ENCODE data around the gene SRPK2. TPM values are rescaled to one million over a fixed set of nuclear protein-coding genes. Genes with fewer than 3 reads are reported as not detected.

The SRPK2 gene
- total RNA-seq, 1 donor from 2014 or later = 54.1 TPM

DNA sequence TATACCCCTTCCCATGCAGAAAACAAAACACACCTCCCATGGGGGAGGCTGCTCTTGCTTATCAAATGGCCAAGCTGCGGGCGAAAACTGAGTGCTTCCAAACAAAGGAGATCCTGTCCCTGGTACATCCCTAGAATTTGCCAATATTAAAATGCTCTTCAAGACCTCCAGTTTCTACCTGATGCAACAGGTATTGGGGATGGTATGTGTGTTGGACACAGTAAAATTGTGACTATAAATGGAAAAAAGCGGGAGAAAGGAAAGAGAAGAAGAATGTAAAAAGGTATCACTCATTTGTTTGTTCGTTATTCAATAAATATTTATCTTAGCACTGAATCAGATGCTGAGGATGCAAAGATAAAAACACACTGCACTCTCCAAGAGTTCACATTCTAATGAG lies 250.8 kb downstream of the SRPK2 start:
- no peak for DNase-seq (ENCODE audit: low spot score)

DNA sequence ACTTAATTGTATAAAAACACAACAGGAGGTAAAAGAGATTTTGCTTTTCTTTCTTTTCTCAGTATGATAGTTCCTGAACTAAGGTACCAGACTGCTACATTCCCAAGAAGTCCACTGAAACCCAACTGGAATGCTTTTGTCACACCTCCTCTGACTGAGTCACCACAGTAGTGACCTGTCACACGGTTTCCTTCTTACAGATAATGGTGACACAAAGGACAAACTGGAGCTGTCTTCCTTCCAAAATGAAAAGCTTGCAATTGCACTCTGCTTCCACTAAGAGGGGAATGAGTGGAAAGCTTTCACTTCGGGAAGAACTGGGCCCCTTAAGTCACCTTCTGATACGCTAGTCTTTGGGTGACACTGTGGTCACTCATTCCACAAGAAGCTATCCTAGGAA lies 252.5 kb downstream of the SRPK2 start:
- no peak for DNase-seq (ENCODE audit: low spot score)

GRCh38 chr7:105133986-105134655 lies 254.6 kb downstream of the SRPK2 start:
- no peak for DNase-seq (ENCODE audit: low spot score)

GRCh38 chr7:105133358-105133757 lies 255.4 kb downstream of the SRPK2 start:
- no peak for DNase-seq (ENCODE audit: low spot score)

GRCh38 chr7:105132835-105133234 lies 255.9 kb downstream of the SRPK2 start:
- DNase-seq (ENCODE audit: low spot score) = no peak

GRCh38 chr7:105132335-105132734 lies 256.4 kb downstream of the SRPK2 start:
- no peak for DNase-seq (ENCODE audit: low spot score)

DNA sequence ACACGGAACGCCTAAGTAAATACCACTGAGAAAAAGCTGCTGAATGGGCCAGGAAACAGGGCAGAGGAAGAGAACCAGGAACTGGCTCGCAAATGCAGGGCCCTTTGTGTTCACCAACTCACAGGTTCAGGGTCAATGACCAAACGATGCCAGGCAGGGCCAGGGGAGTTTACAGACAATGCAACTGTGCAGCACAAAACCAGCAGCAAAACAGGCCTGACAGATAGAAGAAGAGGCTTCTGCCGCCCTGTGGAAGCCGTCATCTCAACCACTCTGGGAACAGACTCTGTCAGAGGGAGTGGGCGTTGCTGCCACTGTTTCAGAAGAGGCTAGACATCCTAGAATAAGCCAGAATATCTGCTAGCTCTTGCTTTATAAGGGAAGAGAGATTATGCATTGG lies 256.8 kb downstream of the SRPK2 start:
- no peak for DNase-seq (ENCODE audit: low spot score)

DNA sequence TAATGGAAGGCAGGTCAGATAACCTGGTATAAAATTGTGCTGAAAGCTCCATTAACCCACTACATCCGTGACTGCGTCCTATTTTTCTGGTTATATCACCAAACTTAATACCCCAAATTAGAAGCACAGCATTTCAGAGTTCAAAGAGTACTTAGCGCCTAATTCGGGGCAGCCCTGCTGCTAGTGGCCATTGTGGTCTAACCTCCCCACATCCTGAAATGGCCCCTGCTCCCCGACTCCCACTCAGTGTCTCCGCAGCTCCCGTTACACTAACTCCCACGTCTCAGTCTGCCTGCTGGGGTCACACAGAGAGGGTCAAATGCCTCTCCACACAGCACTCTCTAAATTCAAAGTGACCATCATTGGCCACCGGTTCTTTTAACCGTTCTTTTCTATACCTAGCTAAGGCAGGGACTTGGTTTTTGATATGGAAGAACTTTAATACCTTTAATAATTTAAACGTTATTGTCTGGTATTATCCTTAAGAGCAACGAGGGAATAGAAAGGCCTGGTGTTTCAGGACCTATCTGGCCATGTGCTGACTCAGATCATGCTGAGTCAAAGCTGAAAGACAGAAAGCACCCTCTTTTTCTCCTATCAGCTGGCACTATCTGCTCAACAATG lies 257.6 kb downstream of the SRPK2 start:
- no peak for DNase-seq (ENCODE audit: low spot score)

DNA sequence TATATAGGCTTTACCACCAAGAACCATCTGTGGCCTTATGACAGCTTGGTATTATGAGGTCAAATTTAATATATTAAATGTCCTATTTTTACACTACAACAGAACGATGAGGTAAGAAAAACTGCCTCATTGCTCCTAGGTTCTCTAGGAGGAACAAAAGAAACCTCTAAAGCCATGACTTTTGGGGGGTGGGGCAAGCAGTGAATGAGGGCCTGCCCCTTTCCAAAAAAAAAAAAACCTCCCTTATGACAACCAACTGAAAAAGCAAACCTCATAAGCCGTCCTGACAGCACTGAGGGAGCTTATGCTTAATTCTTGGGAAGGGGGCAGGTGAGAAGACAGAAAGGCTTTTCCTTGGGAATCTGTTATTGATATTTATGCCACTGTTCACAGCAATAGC lies 258.1 kb downstream of the SRPK2 start:
- no peak for DNase-seq (ENCODE audit: low spot score)

GRCh38 chr7:105130048-105130447 lies 258.7 kb downstream of the SRPK2 start:
- no peak for DNase-seq (ENCODE audit: low spot score)

GRCh38 chr7:105127179-105127578 lies 261.5 kb downstream of the SRPK2 start:
- DNase-seq (ENCODE audit: low spot score) = no peak

DNA sequence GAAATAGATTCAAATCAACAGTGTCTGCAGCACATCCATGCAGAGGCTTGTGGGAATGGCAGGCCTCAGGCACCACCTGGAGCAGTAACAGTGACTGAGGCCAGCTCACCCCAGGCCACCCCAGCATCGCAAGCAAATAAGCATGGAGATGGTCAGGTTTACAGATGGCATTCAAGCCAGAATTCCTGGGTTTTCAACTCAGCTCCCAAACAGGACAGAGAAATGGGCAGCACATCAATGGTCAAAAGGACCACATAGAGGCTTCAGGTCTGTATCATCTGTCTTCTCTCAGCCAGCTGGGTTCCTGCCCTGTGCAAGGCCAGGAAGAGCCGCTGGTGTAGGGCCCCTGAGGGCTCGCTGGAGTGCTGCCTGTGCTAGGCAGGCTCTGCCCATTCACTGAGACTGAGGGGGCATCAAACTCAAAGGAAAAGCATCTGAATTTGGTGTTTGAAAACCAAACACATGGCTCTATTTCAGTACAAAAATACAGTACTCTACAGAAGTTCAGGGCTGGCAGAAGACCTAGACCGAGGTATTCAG lies 262.2 kb downstream of the SRPK2 start:
- DNase-seq (ENCODE audit: low spot score) = no peak

DNA sequence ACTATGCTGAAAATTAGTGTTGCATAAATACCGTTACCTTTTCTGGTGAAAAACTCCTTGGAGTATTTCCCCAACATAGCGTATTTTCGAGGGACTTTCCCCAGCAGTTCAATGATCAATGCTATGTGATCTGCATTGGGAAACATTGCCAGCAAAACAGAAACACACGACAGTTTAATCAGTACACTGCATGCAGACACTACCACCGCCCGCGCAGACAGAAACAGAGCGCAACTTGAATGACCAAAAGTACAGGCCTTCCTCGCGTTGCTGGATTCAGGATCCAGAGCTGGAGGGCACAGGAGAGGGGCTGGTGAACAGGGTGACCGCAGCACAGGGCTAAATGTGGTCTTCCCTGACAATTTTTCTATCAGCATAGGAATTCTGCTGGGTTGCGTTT lies 263.0 kb downstream of the SRPK2 start:
- no peak for DNase-seq (ENCODE audit: low spot score)

GRCh38 chr7:105122619-105123018 lies 266.1 kb downstream of the SRPK2 start:
- DNase-seq (ENCODE audit: low spot score) = no peak

DNA sequence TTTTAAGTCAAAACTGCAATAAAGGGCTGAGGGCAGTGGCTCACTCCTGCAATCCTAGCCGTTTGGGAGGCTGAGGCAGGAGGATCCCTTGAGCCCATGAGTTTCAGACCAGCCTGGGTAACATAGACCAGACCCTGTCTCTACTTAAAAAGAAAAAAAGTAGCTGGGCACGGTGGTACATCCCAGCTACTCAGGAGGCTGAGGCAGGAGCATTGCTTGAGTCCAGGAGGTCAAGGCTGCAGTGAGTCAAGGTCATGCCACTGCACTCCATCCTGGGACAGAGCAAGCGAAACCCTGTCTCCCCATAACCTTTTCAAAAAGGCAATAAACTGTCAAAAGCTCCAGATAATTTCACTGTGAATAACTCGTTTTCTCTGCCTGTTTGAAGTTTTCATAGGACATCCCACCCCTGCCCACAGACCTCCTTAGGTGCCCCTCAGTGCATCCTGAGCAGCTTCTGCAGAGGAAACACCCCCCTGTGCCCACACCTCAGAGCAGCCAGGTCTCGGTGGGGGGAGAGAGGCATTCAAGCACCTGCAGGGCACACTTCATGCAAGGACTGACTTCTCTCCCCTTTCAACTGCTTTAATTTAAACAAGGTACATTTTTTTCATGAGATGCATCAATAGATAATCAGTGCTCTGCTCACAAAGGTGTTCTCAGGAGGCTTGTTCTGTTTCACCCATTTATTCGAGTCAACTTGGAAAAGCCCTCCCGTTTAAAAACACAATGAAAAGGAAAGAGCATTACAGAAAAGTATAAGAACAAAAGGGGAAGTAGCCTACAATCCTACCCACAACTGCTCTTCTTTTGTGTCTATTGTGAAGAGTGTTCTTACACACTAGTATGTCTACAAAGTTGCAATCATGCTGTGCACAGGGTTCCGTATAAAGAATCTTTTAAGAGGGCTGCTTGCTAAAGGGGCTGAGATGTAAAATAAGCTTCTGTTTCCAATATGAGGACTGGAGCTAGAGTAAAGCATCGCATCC lies 269.8 kb downstream of the SRPK2 start:
- DNase-seq (ENCODE audit: low spot score) = no peak

DNA sequence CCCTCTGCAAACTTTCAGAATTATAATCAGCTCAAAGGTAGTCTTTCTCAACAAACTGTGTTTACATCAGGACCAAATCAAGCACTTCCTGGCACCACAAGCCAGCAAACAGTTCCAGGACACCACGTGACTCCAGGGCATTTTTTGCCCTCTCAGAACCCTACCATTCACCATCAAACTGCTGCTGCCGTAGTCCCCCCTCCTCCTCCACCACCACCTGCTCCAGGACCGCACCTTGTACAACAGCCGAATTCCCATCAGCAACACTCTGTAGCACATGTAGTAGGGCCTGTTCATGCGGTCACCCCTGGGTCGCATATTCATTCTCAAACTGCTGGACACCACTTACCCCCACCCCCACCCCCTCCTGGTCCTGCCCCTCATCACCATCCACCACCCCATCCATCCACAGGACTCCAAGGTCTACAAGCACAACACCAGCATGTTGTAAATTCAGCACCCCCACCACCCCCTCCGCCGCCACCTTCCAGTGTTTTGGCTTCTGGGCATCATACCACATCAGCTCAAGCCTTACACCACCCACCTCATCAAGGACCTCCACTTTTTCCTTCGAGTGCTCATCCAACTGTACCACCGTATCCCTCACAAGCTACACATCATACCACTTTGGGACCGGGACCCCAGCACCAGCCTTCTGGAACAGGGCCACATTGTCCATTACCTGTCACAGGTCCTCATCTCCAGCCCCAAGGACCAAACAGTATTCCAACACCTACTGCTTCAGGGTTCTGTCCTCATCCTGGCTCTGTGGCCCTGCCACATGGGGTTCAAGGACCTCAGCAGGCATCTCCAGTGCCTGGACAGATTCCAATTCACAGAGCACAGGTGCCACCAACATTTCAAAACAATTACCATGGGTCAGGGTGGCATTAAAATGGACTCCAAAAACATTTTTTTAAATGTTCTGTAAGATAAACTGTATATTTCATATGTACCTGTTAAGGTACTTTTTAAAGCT lies 276.0 kb downstream of the SRPK2 start:
- DNase-seq (ENCODE audit: low spot score) = no peak

GRCh38 chr7:105107458-105107857 lies 281.3 kb downstream of the SRPK2 start:
- DNase-seq (ENCODE audit: low spot score) = no peak

DNA sequence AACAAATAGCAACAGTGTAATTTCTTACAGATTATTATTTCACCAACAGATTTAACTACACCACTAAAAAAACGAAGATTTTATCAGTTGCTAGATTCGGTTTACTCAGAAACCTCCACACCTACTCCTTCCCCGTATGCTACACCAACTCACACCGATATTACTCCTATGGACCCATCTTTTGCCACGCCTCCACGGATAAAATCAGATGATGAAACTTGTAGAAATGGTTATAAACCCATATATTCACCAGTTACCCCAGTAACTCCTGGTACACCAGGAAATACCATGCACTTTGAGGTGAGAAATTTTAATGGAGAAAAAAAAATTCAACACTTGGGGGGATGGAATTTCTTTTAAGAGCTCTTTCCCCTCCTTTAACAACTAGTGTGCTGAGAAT lies 282.2 kb downstream of the SRPK2 start:
- DNase-seq (ENCODE audit: low spot score) = no peak

GRCh38 chr7:105105579-105105978 lies 283.1 kb downstream of the SRPK2 start:
- no peak for DNase-seq (ENCODE audit: low spot score)

- DNase-seq (ENCODE audit: low spot score) = no peak
Observed at GRCh38 chr7:105102557-105103352, 286.0 kb downstream of the SRPK2 start.
